HT1080 (cell line): ENCODE measurements around the gene ANKRD49. TPM values are rescaled to one million over a fixed set of nuclear protein-coding genes. Genes with fewer than 3 reads are reported as not detected.
A peak's percentile ranks its signal among the peaks of the same experiment; 100 is the strongest.

Experiments used
- DNase-seq: peaks from one replicate; pipeline ENCODE4 v3.0.0-alpha.2; 2015; ENCODE audit warnings: low read depth
- total RNA-seq: library from RNA; depleted of rRNA; stranded (reverse); fragments of >200 nt; shearing (Covaris generic); gene quantifications from 2 replicates; pipeline ENCODE4 v1.2.3, GENCODE V29; 2014

ANKRD49 gene
- total RNA-seq, 1 experiment from 2014 or later, result 4.3 TPM

- DNase-seq, result peak; percentile 36
Observed at GRCh38 chr11:94504689-94505293, 11.0 kb downstream of the ANKRD49 start.

DNA sequence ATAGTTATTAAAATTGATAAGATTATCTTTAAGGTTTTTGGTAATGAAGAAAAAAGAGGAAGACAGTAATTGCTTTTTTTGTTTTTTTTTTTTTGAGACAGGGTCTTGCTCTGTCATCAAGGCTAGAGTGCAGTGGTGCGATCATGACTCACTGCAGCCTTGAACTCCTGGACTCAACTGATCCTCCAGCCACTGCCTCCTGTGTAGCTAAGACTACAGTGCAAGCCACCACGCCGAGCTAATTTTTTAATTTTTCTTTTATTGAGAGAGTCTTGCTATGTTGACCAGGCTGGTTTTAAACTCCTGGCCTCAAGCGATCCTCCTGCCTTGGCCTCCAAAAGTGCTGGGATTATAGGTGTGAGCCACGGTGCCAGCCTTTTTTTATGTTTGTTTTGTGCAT, 12.7 kb downstream of the ANKRD49 start:
- peak; percentile 13 for DNase-seq

- DNase-seq, result no peak
Observed at GRCh38 chr11:94507485-94507884, 13.7 kb downstream of the ANKRD49 start.

- DNase-seq, result no peak
Observed at GRCh38 chr11:94511932-94512781, 18.4 kb downstream of the ANKRD49 start, which contains the start of gene C11orf97. Gene C11orf97 (plus strand): TSS chr11:94512461. CDS start chr11:94512529, 68 bp downstream.

DNA sequence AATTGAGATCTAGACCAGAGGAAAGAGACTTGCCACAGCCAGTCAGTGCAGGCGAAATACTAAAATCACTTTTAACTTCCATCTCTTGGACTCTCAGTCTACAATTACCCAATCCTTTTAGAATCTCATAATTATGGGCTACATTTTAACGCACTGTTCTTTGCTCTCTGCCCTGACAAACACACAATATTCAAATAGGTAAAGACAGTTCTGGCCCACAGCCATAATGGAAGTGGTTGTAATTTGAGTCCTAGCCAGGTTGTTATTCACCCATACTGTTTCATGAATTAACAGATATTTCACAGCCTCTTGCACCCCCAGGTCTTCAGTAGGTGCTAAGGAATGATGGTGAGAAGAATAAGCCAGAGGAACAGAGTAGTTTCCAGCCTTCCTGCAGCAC, 19.3 kb downstream of the ANKRD49 start:
- peak; percentile 48 for DNase-seq

GRCh38 chr11:94515398-94515797, 21.6 kb downstream of the ANKRD49 start:
- no peak for DNase-seq

- no peak for DNase-seq
Observed at GRCh38 chr11:94516725-94517124, 22.9 kb downstream of the ANKRD49 start.

- DNase-seq, result no peak
Observed at GRCh38 chr11:94518300-94518699, 24.5 kb downstream of the ANKRD49 start.

DNA sequence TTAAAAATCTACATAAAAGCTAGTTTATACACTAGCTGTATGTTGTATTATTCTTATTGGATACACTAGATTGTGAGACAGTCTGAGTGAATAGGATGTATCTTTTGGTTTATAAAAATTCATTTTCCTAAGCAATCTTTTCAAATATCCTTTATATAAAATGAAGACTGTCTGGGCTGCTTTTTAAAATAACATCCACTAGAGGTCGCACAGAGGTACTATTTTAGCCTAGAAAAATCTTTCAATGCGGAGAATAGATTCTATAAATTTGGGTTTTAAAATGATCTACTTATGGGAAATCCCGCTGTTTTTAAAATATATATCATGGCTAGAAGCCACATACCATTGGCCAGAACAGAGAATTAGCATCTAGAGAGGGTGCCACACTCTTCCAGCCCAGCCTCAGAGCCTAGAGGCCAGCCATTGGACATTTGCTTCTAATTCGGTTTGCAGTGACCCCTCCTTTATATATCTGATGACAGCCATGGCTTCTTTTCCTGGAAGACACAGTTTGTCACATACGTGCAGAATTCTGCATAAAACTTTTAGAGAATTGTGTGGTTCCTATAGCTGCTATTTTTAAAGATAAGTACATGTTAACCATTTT, 25.8 kb downstream of the ANKRD49 start:
- DNase-seq, result no peak

GRCh38 chr11:94521684-94522083, 27.9 kb downstream of the ANKRD49 start:
- no peak for DNase-seq

DNA sequence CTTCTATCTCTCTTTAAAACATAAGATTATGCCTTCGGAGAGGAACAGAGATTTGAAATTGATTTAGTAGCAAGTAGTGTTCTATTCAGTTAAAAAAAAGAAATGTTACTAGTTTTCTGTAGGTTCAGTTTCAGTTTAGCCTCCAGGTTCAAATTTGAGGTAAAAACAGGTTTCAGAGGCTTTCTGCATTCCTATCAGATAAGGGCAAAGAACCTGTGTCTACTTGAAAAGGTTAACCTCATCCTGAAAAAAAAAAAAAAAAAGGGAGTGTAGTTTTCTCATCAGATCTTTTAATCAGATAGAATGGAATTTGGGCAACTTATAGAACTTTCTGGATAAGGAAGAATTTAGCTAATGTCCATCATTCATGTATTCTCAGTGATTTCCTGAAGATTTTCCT, 30.6 kb downstream of the ANKRD49 start:
- no peak for DNase-seq

DNA sequence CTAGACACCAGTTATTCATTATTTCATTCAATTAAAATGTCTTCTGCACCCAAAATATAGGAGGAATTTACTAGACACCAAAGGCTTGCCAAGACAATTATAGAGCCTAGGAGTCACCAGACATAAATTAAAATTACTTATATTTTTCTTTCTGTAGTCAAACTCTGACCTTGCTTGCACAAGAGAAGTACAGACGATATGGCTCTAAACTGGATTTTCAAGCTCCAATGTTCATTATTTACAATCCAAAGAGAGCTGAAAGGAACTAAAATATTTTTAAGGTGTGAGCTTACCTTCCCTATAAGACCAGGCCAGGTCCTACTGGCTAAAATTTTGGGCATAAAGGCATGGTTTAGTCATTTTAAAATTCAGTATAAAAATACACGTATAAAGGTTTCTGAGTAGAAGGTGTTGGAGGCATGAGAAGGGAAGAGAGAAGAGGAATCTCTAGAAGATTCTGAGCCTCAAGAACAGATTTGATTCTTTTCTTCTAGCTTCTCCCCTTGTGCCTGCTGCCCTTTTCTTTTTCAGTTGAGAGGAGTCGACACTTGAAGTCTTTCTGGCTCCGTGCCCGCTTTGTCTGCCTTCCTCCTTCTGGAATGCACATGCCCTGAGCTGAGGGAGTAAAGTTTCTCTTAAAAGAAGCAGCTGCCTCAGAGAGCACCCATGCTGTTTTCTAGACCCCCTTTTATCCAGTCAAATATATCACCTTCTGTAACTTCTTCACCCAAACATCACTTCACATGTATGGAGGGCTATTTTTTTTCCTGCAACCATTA, 32.0 kb downstream of the ANKRD49 start:
- peak; percentile 48 for DNase-seq

- DNase-seq, result no peak
Observed at GRCh38 chr11:94526645-94527438, 33.1 kb downstream of the ANKRD49 start.

DNA sequence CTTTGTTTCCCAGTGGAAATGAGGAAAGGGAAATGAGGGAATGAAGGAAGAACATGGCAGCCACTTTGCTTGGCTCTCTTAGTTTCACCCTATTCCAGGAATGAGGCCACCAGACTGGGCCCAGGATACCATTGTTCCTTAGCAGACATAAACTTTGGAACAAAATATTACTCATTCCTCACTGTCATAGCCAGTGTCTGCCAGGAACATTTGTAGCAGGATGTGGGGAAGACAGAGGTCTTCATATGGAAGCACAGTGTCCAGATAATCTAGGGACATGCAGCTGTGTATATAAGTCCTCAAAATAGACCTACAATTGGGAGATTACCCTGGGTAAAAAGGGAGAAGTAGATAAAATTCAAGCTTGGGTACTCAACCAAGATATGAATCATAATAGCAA, 34.8 kb downstream of the ANKRD49 start:
- peak; percentile 30 for DNase-seq

GRCh38 chr11:94532211-94532610, 38.4 kb downstream of the ANKRD49 start:
- DNase-seq, result no peak

GRCh38 chr11:94533206-94533605, 39.4 kb downstream of the ANKRD49 start:
- DNase-seq, result no peak

DNA sequence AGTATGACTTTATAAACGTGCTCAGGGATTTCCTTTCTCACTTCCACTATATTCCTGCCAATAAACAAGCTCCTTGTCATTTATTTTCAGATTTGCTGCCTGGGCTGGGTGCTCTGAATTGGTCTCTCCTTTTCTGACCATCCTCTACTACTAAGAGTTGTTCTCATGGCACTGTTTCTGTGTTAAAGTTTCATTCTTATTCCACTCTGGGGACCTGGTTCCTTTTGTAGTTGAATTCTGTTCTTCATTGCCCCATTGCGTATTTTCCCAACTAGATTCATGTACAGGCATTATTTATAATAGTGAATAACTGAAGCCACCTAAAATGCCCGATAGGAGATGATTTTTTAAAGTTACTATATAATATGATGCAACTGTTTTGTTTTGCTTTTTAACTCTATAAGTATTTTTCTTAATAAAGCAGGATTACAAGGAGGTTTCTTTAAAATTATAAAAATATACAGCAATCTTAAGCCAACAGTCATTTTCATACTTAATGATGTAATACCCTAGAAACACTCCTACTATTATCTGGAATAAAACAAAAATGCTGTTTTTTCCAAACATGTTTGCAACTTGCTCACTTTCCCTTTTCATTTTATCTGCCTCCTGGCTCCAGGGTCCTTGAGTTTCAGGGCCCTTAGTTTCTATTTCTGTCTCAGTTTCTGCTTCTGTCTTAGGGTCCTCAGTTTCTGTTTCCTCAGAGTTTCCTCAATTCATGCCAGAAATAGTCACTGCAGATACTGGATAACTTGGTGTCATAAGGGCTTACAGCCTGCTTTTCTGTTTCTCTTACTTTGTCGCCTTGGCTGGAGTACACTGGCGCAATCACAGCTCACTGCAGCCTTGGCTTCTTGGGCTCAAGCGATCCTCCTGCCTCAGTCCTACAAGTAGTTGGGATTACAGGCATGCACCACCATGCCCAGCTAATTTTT, 40.2 kb downstream of the ANKRD49 start:
- DNase-seq, result no peak

DNA sequence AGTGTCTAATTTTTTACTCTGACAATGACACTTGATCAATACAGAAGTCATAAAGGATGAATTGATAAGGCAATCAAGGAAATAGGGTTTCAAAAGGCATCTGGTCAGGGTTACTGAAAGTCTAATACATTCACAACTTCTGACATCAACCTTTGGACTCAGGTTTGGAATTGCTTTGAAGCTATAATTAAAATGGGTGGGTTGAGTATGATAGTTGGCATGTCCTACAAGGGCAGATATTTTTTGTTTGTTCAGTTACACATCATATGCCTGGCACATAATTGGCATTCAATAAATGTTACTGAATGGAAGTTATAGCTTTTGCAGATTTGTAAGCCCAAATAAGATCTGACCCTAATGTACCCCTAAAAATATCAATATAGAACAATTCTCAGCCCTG, 42.6 kb downstream of the ANKRD49 start:
- DNase-seq, result no peak

GRCh38 chr11:94537031-94537600, 43.3 kb downstream of the ANKRD49 start:
- no peak for DNase-seq
